DND-41 (cell line): ENCODE measurements around the gene INO80D.

Source experiments
- ATAC-seq: fragments of 200-7000 bp; cut with Tn5 transposase; 3 replicates; pipeline ENCODE4 v1.9.1; 2021; ENCODE audit warnings: low read depth; ENCODE audit not compliant: insufficient read depth
- DNase-seq: peaks from one replicate; pipeline ENCODE4 v3.0.0-alpha.2; 2020
- H2AFZ ChIP-seq: 2 replicates; pipeline ENCODE4 v1.6.0; 2012; ENCODE audit warnings: low read depth, low read length
- H3K27ac ChIP-seq: 2 replicates; pipeline ENCODE4 v1.5.1; 2012; ENCODE audit warnings: low read length, inconsistent platforms
- H3K27me3 ChIP-seq: fragments of 200-600 bp; sonication (generic); 2 replicates; pipeline ENCODE4 v1.6.0; 2012; ENCODE audit warnings: low read length, mild to moderate bottlenecking, inconsistent platforms; ENCODE audit not compliant: insufficient read depth, poor library complexity
- H3K36me3 ChIP-seq: 2 replicates; pipeline ENCODE4 v1.5.1; 2012; ENCODE audit warnings: low read length, inconsistent platforms; ENCODE audit not compliant: insufficient read depth
- H3K4me1 ChIP-seq: 2 replicates; pipeline ENCODE4 v1.5.1; 2012; ENCODE audit warnings: mild to moderate bottlenecking, low read length; ENCODE audit not compliant: insufficient read depth
- H3K4me2 ChIP-seq: 2 replicates; pipeline ENCODE4 v1.6.0; 2012; ENCODE audit warnings: mild to moderate bottlenecking, moderate library complexity, low read length, inconsistent platforms; ENCODE audit not compliant: insufficient read depth
- H3K4me3 ChIP-seq, 2 experiments: fragments of 200-600 bp in 1 of 2; shearing (Covaris generic) in 1 of 2; 2 replicates each; pipeline ENCODE4 v1.5.1; 2012 to 2016; ENCODE audit warnings: inconsistent platforms in 2 of 2, low read length in 2 of 2, mild to moderate bottlenecking in 2 of 2, low read depth in 1 of 2, moderate library complexity in 1 of 2
- H3K79me2 ChIP-seq: 2 replicates; pipeline ENCODE4 v1.6.0; 2012; ENCODE audit warnings: low read length, inconsistent platforms; ENCODE audit not compliant: insufficient read depth
- H3K9ac ChIP-seq: 2 replicates; pipeline ENCODE4 v1.6.0; 2012; ENCODE audit warnings: low read depth, mild to moderate bottlenecking, inconsistent platforms, low read length, moderate library complexity
- H3K9me3 ChIP-seq: 2 replicates; pipeline ENCODE4 v1.5.1; 2012; ENCODE audit warnings: low read length, moderate library complexity, mild to moderate bottlenecking, inconsistent platforms; ENCODE audit not compliant: insufficient read depth, severe bottlenecking
- H4K20me1 ChIP-seq: 2 replicates; pipeline ENCODE4 v1.6.0; 2012; ENCODE audit warnings: low read length; ENCODE audit not compliant: insufficient read depth
- CTCF ChIP-seq: IDR thresholded peaks from 2 replicates; pipeline ENCODE4 v1.5.1; 2012; ENCODE audit warnings: borderline replicate concordance, low read length, moderate library complexity, mild to moderate bottlenecking; ENCODE audit not compliant: poor library complexity, severe bottlenecking; ENCODE audit errors: extremely low read depth
- EZH2 ChIP-seq: IDR thresholded peaks from 3 replicates; pipeline ENCODE4 v1.6.1; 2012; ENCODE audit warnings: borderline replicate concordance, low read depth, mild to moderate bottlenecking, moderate library complexity, low read length, inconsistent platforms; ENCODE audit not compliant: severe bottlenecking

The INO80D gene

DNA sequence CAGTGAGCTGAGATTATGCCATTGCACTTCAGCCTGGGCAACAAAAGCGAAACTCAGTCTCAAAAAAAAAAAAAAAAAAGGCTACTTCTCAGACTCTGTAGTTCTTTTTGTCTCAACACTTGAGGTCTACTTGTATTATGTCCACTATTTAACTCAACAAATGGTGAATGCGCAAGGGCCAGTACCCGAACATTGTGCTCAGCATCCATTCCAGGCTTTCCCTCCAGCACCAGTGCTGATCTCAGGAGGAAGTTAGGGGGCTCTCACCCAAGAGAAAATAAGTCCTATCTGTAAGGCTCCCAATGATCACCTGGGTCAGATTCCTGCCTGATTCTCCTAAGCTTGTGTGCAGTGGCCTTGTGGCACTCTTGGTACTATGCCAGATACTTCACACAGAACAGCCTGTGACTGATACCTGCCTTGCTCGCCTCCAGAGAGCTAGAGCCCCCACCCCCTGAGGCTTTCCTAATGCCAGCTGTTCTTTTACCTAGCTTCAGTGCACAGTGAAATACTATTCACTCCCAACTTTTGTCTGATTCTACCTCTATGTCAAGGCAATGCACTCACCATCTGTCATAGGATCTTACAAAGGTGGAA, 74.9 kb downstream of the INO80D start:
- peaks cover 69% of the 10 kb centered on the region for H3K36me3 ChIP-seq
- no peaks in the 10 kb centered on the region for H4K20me1 ChIP-seq
- H3K79me2 ChIP-seq, result no peaks in the 10 kb centered on the region
- no peak overlapping the region for H3K4me3 ChIP-seq
- TF ChIP-seq EZH2 (no peak), CTCF (no peak)
- H3K4me2 ChIP-seq, result no peak overlapping the region
- H3K27ac ChIP-seq, result no peak overlapping the region
- DNase-seq (no peak), ATAC-seq (no peak)
- H3K9me3 ChIP-seq, result peaks cover 4% of the 10 kb centered on the region
- H2AFZ ChIP-seq, result no peak overlapping the region
- H3K4me1 ChIP-seq, result no peaks in the 10 kb centered on the region
- H3K9ac ChIP-seq, result no peak overlapping the region
- H3K27me3 ChIP-seq, result no peaks in the 10 kb centered on the region

DNA sequence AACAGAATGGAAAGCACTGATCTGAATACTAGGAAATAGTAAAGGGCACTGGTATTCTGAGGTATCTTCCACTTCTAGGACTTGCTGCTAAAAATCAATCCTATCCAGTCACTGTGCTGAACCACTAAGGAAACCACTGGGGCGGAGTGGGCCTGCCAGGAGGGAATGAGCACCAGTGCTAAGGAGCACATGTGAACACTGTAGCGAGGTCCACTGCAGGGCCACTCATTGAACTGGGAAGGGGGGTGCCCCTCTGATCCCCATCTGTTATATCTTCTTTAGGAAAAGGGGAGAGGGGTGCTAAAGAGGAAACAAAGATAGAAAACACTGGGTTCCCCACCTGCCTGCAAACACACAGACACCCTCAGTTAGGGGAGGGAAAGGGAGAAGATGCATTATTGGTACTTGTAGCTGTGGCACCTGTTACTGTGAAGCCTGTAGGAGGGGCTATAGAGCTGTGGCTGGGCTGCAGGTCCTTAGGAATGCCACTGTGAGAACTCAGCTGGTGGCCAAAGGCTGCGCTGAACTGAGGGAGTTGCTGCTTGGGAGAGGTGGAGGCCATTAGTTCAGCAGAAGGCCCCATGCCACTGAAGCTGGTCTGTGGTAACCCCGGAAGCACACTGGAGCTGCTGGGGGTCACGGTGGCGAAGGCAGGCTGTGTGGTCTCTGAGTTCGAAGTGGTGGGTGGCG, 81.8 kb downstream of the INO80D start:
- Histone ChIP-seq H3K36me3 (peaks cover 70% of the 10 kb centered on the region), H3K9me3 (no peaks in the 10 kb centered on the region), H3K4me2 (no peak overlapping the region), H3K4me1 (no peaks in the 10 kb centered on the region), H3K27ac (no peak overlapping the region), H3K27me3 (no peaks in the 10 kb centered on the region), H3K79me2 (no peaks in the 10 kb centered on the region), H2AFZ (no peak overlapping the region), H3K9ac (no peak overlapping the region), H3K4me3 (no peak overlapping the region), H4K20me1 (no peaks in the 10 kb centered on the region)
- peak; percentile 47; the same call in 2 of the 3 replicates for ATAC-seq
- no peak for DNase-seq
- TF ChIP-seq EZH2, result no peak
- peak; percentile 51 for TF ChIP-seq CTCF

DNA sequence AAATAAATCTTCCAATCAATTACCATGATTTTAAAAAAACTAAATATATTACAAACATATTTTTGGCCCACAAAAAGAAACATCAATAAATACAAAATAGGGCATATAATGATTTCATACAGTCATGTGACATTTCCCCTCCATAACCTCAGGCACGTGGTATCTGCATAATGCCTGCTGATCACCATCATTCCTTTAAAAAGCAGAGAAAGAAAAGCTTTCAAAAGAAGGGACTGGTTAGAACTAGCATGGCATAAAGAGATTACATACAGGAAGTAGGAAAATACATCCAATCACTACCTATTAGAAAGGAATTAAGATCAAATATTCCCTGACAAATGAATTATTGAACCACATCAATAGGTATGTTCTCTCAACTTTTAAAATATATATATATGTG, 83.5 kb downstream of the INO80D start:
- H3K27me3 ChIP-seq, result no peaks in the 10 kb centered on the region
- H2AFZ ChIP-seq, result no peak overlapping the region
- no peak overlapping the region for H3K9ac ChIP-seq
- ATAC-seq, result no peak
- no peaks in the 10 kb centered on the region for H3K4me1 ChIP-seq
- no peaks in the 10 kb centered on the region for H4K20me1 ChIP-seq
- H3K4me2 ChIP-seq, result no peak overlapping the region
- TF ChIP-seq CTCF (no peak), EZH2 (no peak)
- H3K9me3 ChIP-seq, result no peaks in the 10 kb centered on the region
- no peaks in the 10 kb centered on the region for H3K79me2 ChIP-seq
- H3K36me3 ChIP-seq, result peaks cover 65% of the 10 kb centered on the region
- no peak for DNase-seq
- no peak overlapping the region for H3K4me3 ChIP-seq
- H3K27ac ChIP-seq, result no peak overlapping the region
